ENCODE data around the gene KCNK6.
"Not testable (repeated sequence)": the region's sequence is repeated elsewhere in the genome, so short reads cannot be mapped to it uniquely, and the experiment has no call there.

The KCNK6 gene

DNA sequence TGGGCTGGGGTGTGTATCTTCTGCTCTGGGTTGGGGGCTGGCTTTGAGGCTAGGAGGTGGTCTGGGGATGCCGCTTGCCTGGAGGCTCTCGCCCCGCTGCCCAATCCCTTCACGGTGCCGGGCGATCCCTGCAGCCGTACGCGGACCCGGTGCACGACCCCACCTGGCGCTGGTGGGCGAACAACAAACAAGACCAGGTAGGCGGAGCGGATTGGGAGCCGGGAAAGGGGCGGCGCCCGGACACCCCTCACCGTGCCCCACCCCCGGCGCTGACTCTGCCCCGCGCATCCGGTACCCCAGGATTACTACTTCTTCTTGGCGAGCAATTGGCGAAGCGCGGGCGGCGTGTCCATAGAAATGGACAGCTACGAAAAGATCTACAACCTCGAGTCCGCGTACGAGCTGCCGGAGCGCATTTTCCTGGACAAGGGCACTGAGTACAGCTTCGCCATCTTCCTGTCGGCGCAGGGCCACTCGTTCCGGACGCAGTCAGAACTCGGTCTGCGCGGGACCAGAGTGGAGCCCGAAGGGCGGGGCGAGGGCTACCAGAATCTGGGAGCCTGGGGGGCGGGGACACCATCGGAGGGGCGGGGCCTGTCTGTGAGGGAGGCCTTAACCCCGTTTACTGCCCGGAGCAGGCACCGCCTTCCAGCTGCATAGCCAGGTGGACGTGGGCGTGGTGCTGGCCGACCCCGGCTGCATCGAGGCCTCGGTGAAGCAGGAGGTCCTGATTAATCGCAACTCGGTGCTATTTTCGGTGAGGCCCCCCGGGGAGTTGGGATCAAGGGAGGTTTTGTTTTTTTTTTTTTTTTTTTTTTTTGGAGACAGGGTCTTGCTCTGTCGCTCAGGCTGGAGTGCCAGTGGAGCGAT lies 42.7 kb downstream of the KCNK6 start:
- Histone ChIP-seq H3K36me3 (ENCODE audit: control insufficient read depth, insufficient read depth, low read length) (no peaks in the 10 kb centered on the region), H3K27ac (ENCODE audit: low read depth, low read length) (peak overlapping the region; percentile 89), H3K4me3 (ENCODE audit: low read depth, low read length) (peak overlapping the region; percentile 89), H3K27me3 (ENCODE audit: control insufficient read depth, insufficient read depth, low read length) (peaks cover 36% of the 10 kb centered on the region), H3K9me3 (ENCODE audit: control insufficient read depth, insufficient read depth, low read length) (0 out of 2 replicates have a peak, but pooled peaks cover 5% of the 10 kb centered on the region), H3K4me1 (ENCODE audit: control insufficient read depth, insufficient read depth, low read length) (no peaks in the 10 kb centered on the region), H3K9ac (ENCODE audit: low read depth, low read length) (no peak overlapping the region)

DNA sequence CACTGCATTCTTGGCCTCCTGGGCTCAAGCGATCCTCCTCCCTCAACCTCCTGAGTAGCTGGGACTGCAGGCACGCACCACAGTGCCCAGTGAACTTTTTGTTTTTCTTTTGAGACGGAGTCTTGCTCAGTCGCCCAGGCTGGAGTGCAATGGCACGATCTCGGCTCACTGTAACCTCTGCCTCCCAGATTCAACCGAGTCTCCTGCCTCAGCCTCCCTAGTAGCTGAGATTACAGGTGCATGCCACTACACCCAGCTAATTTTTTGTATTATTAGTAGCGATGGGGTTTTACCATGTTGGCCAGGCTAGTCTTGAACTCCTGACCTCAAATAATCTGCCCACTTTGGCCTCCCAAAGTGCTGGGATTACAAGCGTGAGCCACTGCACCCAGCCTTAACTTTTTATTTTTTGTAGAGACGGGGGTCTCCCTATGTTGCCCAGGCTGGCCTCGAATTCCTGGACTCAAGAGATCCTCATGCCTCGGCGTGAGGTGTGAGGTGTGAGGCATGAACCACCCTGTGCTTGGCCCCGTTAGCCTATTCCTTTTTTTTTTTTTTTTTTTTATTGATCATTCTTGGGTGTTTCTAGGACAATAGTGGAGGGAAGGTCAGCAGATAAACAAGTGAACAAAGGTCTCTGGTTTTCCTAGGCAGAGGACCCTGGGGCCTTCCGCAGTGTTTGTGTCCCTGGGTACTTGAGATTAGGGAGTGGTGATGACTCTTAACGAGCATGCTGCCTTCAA lies 43.5 kb downstream of the KCNK6 start:
- not testable (repeated sequence) for H3K4me1 ChIP-seq (ENCODE audit: control insufficient read depth, insufficient read depth, low read length); H3K9me3 ChIP-seq (ENCODE audit: control insufficient read depth, insufficient read depth, low read length); H3K9ac ChIP-seq (ENCODE audit: low read depth, low read length); H3K36me3 ChIP-seq (ENCODE audit: control insufficient read depth, insufficient read depth, low read length); H3K27ac ChIP-seq (ENCODE audit: low read depth, low read length)
- Histone ChIP-seq H3K27me3 (ENCODE audit: control insufficient read depth, insufficient read depth, low read length) (peaks cover 33% of the 10 kb centered on the region), H3K4me3 (ENCODE audit: low read depth, low read length) (peak overlapping the region; percentile 89; the same call in 1 of the 2 replicates)

DNA sequence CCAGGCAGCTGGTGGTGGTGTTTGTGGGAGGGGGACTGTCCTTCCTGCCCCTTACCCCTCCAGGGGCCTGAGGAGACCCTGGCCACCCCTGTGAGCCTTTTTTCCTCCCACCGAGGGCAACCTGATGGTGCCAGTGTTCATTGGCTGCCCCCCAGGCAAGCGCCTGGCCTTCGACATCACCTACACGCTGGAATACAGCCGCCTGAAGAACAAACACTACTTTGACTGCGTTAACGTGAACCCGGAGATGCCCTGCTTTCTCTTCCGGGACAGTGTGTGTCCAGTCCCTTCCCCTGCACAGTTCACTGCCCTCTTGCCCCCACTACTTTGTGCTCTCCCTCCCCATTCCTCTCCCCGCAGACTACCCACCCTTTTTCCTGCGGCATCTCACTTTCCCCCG lies 47.4 kb downstream of the KCNK6 start:
- no peaks in the 10 kb centered on the region for H3K36me3 ChIP-seq (ENCODE audit: control insufficient read depth, insufficient read depth, low read length)
- H3K4me3 ChIP-seq (ENCODE audit: low read depth, low read length) = no peak overlapping the region
- H3K27ac ChIP-seq (ENCODE audit: low read depth, low read length) = no peak overlapping the region
- no peaks in the 10 kb centered on the region for H3K4me1 ChIP-seq (ENCODE audit: control insufficient read depth, insufficient read depth, low read length)
- no peaks in the 10 kb centered on the region for H3K27me3 ChIP-seq (ENCODE audit: control insufficient read depth, insufficient read depth, low read length)
- no peak overlapping the region for H3K9ac ChIP-seq (ENCODE audit: low read depth, low read length)
- H3K9me3 ChIP-seq (ENCODE audit: control insufficient read depth, insufficient read depth, low read length) = 0 out of 2 replicates have a peak, but pooled peaks cover 5% of the 10 kb centered on the region

DNA sequence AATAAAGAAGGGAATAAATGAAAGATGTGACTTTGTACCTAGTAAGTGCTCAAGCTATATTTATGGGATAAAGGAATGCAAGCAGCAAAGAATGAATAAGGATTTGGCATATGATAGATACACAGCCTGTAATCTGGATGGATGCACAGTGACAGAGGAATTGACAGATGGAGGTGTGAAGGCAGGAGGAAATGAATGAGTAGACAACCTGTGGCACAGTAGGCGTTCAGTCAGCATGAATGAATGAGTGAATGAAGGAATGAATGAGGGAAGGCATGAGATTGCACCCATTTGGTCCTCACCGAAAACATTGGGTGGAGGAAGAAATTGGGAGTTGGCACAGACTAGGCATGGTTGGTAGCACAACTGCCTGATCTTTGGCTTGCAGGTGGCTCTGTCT lies 49.9 kb downstream of the KCNK6 start:
- Histone ChIP-seq H3K4me3 (ENCODE audit: low read depth, low read length) (no peak overlapping the region), H3K9me3 (ENCODE audit: control insufficient read depth, insufficient read depth, low read length) (0 out of 2 replicates have a peak, but pooled peaks cover 5% of the 10 kb centered on the region), H3K27me3 (ENCODE audit: control insufficient read depth, insufficient read depth, low read length) (no peaks in the 10 kb centered on the region), H3K4me1 (ENCODE audit: control insufficient read depth, insufficient read depth, low read length) (no peaks in the 10 kb centered on the region), H3K9ac (ENCODE audit: low read depth, low read length) (no peak overlapping the region), H3K27ac (ENCODE audit: low read depth, low read length) (no peak overlapping the region), H3K36me3 (ENCODE audit: control insufficient read depth, insufficient read depth, low read length) (no peaks in the 10 kb centered on the region)

DNA sequence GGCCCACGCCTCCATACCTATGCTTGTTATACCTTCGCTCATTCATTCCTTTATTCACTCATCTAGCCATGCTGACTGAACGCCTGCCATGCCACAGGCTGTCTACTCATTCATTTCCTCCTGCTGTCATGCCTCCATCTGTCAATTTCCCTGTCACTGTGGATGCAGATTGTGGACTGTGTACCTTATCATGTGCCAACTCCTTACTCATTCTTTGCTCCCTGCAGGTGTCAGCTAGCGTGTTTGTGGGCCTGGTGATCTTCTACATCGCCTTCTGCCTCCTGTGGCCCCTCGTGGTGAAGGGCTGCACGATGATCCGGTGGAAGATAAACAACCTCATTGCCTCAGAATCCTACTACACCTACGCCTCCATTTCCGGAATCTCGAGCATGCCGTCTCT lies 50.7 kb downstream of the KCNK6 start:
- Histone ChIP-seq H3K9ac (ENCODE audit: low read depth, low read length) (no peak overlapping the region), H3K9me3 (ENCODE audit: control insufficient read depth, insufficient read depth, low read length) (no peaks in the 10 kb centered on the region)

DNA sequence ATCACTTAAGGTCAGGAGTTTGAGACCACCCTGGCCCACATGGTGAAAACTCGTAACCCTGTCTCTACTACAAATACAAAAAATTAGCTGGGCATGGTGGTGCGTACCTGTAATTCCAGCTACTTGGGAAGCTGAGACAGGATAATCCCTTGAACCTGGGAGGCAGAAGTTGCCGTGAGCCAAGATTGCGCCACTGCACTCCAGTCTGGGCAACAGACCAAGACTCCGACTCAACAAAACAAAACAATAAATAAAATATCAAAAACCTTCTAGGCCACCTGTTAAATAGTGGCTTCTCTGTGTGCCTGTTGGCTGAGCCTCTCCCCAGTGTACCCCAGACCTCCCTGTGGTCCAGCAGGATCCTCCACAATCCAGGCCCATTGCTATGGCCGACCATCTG lies 51.4 kb downstream of the KCNK6 start:
- H3K9ac ChIP-seq (ENCODE audit: low read depth, low read length) = no peak overlapping the region
- no peaks in the 10 kb centered on the region for H3K9me3 ChIP-seq (ENCODE audit: control insufficient read depth, insufficient read depth, low read length)
- H3K27me3 ChIP-seq (ENCODE audit: control insufficient read depth, insufficient read depth, low read length) = no peaks in the 10 kb centered on the region
- no peak overlapping the region for H3K27ac ChIP-seq (ENCODE audit: low read depth, low read length)
- H3K36me3 ChIP-seq (ENCODE audit: control insufficient read depth, insufficient read depth, low read length) = no peaks in the 10 kb centered on the region
- no peaks in the 10 kb centered on the region for H3K4me1 ChIP-seq (ENCODE audit: control insufficient read depth, insufficient read depth, low read length)
- no peak overlapping the region for H3K4me3 ChIP-seq (ENCODE audit: low read depth, low read length)

More for the DNA sequence above, 50.7 kb downstream of the KCNK6 start:
- H3K4me3 ChIP-seq (ENCODE audit: low read depth, low read length) = no peak overlapping the region
- H3K4me1 ChIP-seq (ENCODE audit: control insufficient read depth, insufficient read depth, low read length) = no peaks in the 10 kb centered on the region
- no peaks in the 10 kb centered on the region for H3K36me3 ChIP-seq (ENCODE audit: control insufficient read depth, insufficient read depth, low read length)
- H3K27me3 ChIP-seq (ENCODE audit: control insufficient read depth, insufficient read depth, low read length) = no peaks in the 10 kb centered on the region
- no peak overlapping the region for H3K27ac ChIP-seq (ENCODE audit: low read depth, low read length)

DNA sequence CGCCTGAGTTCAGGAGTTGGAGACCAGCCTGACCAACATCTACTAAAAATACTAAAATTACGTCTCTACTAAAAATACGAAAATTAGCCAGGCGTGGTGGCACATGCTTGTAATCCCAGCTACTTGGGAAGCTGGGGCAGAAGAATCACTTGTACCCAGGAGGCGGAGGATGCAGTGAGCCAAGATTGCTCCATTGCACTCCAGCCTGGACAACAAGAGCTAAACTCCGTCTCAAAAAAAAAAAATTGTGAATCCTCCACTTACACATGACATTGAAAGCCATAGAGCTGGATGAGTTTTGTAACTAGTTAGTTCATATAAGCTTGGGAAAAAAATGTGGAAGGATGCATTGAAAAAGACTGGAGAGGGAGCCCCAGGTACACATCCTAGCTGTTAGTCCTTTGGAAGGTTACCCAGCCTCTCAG lies 54.3 kb downstream of the KCNK6 start:
- H3K4me3 ChIP-seq (ENCODE audit: low read depth, low read length) = peak overlapping the region; percentile 50
- no peak overlapping the region for H3K9ac ChIP-seq (ENCODE audit: low read depth, low read length)
- H3K36me3 ChIP-seq (ENCODE audit: control insufficient read depth, insufficient read depth, low read length) = peaks cover 14% of the 10 kb centered on the region
- peak overlapping the region; percentile 40 for H3K27ac ChIP-seq (ENCODE audit: low read depth, low read length)
- no peaks in the 10 kb centered on the region for H3K9me3 ChIP-seq (ENCODE audit: control insufficient read depth, insufficient read depth, low read length)
- no peaks in the 10 kb centered on the region for H3K4me1 ChIP-seq (ENCODE audit: control insufficient read depth, insufficient read depth, low read length)
- no peaks in the 10 kb centered on the region for H3K27me3 ChIP-seq (ENCODE audit: control insufficient read depth, insufficient read depth, low read length)

DNA sequence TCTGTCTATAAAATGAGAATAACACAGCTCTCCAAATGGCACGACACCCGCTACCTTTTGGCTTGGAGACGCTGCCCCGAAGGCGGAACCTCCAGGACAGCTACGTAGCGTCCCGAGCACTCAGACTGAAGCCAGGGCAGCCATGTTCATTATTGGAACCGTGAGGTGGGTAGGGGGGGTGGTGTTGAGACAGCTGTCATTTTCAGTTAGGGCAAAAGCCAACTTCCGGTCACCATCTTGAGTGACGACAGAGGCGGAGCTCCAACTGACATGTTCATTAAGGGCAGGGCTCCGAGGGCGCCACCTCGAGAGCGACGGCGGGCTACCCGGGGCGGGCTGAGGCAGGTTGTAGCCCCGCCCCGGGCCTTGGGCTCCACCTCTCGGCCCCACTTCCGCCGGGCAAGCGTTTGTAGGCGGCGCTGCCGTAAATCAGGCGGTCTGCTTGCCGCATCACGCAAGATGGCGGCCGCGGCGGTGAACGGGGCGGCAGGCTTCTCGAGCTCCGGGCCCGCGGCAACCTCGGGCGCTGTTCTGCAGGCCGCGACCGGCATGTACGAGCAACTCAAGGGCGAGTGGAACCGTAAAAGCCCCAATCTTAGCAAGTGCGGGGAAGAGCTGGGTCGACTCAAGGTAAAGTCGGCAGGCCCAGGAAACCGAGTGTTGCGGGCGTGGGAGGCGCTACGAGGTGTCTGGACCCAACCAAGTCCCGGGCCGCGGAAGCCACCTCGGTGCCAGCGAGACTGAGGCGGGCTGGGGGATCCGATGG lies 54.9 kb downstream of the KCNK6 start, which contains the start of gene PSMD8:
PSMD8 (plus strand) TSS at position 240 of the 766 bp plus-strand sequence; CDS start at position 271, 31 bp downstream.
- Histone ChIP-seq H3K36me3 (ENCODE audit: control insufficient read depth, insufficient read depth, low read length) (peaks cover 20% of the 10 kb centered on the region), H3K4me1 (ENCODE audit: control insufficient read depth, insufficient read depth, low read length) (no peaks in the 10 kb centered on the region), H3K4me3 (ENCODE audit: low read depth, low read length) (peak within 1 kb of the TSS; percentile 94), H3K9me3 (ENCODE audit: control insufficient read depth, insufficient read depth, low read length) (no peaks in the 10 kb centered on the region), H3K27ac (ENCODE audit: low read depth, low read length) (peak within 1 kb of the TSS; percentile 91), H3K9ac (ENCODE audit: low read depth, low read length) (peak within 1 kb of the TSS; percentile 82), H3K27me3 (ENCODE audit: control insufficient read depth, insufficient read depth, low read length) (no peaks in the 10 kb centered on the region)

DNA sequence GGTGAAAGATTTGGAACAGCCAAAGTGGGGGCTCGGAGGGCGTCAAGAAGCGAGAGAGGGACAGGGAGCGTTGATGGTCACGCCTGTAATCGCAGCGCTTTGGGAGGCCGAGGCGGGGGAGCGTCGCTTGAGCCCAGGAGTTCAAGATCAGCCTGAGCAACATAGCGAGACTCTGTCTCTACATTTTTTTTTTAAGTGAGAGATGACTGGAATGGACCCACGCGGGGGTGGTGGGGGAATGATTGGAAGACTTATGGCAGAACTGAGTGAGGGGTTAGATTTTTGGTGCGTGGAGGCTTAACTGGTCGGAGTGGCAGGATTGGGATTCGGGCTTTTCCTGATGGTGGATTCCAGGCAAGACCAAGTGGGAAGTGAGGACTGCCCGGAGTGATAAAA lies 55.5 kb downstream of the KCNK6 start:
- H3K27ac ChIP-seq (ENCODE audit: low read depth, low read length) = peak overlapping the region; percentile 91
- H3K9ac ChIP-seq (ENCODE audit: low read depth, low read length) = peak overlapping the region; percentile 82
- peak overlapping the region; percentile 94 for H3K4me3 ChIP-seq (ENCODE audit: low read depth, low read length)
- H3K4me1 ChIP-seq (ENCODE audit: control insufficient read depth, insufficient read depth, low read length) = no peaks in the 10 kb centered on the region
- no peaks in the 10 kb centered on the region for H3K9me3 ChIP-seq (ENCODE audit: control insufficient read depth, insufficient read depth, low read length)
- H3K36me3 ChIP-seq (ENCODE audit: control insufficient read depth, insufficient read depth, low read length) = peaks cover 23% of the 10 kb centered on the region
- H3K27me3 ChIP-seq (ENCODE audit: control insufficient read depth, insufficient read depth, low read length) = no peaks in the 10 kb centered on the region

DNA sequence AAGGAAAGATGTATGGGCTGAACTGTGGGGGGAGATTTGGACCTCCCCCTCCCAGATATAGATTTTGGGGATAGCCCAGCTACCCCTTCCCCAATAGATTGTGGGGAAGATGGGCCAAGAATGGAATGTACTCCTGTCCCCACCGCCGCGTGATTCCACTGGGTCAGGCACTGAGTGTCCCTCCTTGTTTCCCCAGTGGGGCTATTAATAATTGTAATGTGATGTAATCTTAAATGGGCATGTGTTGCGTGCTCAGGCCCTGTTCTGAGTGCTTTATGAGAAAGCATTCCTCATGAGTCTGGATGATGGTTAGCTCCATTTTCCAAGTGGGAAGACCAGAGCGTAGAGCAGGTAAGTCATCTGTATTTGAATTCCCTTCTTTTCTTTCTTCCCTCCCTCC lies 56.1 kb downstream of the KCNK6 start:
- peak overlapping the region; percentile 94 for H3K4me3 ChIP-seq (ENCODE audit: low read depth, low read length)
- no peaks in the 10 kb centered on the region for H3K4me1 ChIP-seq (ENCODE audit: control insufficient read depth, insufficient read depth, low read length)
- no peak overlapping the region for H3K27ac ChIP-seq (ENCODE audit: low read depth, low read length)
- H3K27me3 ChIP-seq (ENCODE audit: control insufficient read depth, insufficient read depth, low read length) = no peaks in the 10 kb centered on the region
- peaks cover 26% of the 10 kb centered on the region for H3K36me3 ChIP-seq (ENCODE audit: control insufficient read depth, insufficient read depth, low read length)
- no peak overlapping the region for H3K9ac ChIP-seq (ENCODE audit: low read depth, low read length)
- H3K9me3 ChIP-seq (ENCODE audit: control insufficient read depth, insufficient read depth, low read length) = no peaks in the 10 kb centered on the region

Data from HUES48 (cell line).